ENCODE results near the gene RPL38.

RPL38 gene

DNA sequence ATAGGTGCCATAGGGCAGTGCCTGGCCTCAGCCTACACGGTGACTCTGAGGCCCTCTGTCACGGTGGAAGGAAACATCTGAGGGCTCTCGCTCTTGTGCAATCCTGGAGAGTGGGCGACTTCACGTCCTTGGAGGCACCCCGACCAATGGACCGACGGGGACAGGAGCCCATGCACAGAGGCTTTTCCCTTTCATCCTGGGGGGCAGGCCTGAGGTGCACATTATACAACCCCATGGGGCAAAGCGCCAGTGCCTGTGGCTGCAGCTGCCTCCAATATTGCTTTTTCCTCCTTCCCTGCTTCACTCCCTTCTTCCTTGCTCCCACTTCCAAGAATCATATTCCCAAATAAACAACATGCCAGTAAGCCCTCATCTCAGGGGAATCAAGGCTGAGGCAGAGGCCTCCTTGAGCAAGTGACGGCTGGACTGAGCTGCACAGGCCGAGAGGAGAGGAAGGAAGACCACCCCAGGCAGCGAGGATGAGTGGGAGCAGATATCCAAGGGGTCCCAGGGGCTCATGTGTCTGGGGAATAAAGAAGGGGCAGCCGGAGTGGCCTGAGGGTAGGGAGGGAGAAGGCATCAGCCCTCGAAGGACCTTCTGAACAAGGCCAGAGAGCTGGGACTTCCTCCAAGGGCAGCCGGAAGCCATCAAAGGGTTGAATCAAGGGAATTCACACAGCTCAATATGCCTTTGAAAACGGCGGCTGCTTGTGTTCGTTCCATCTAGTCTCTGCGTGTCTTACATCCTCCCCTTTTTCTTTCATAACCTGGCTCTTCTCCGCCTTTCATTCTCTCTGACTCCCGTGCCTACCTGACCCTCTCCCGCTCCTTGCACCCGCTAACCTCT, 42.6 kb upstream of the RPL38 start:
- Histone ChIP-seq H4K20me1 (ENCODE audit: insufficient read depth, low read length) (no peaks in the 10 kb centered on the region), H3K27ac (ENCODE audit: low read length) (no peak overlapping the region), H3K9ac (ENCODE audit: low read depth, low read length) (no peak overlapping the region), H3K4me2 (ENCODE audit: insufficient read depth, low read length) (no peak overlapping the region), H3K4me3 (ENCODE audit: low read depth in 1 of 2, low read length in 2 of 2) (no peak overlapping the region), H3K79me2 (ENCODE audit: insufficient read depth, low read length) (no peaks in the 10 kb centered on the region), H2AFZ (ENCODE audit: low read depth, low read length) (no peak overlapping the region), H3K4me1 (ENCODE audit: insufficient read depth, low read length) (no peaks in the 10 kb centered on the region), H3K9me3 (ENCODE audit: insufficient read depth, low read length, severe bottlenecking) (no peaks in the 10 kb centered on the region), H3K27me3 (ENCODE audit: insufficient read depth, low read length, poor library complexity) (peaks cover 2% of the 10 kb centered on the region), H3K36me3 (ENCODE audit: insufficient read depth, low read length) (no peaks in the 10 kb centered on the region)
- no peak for DNase-seq
- ATAC-seq (ENCODE audit: insufficient read depth, low read depth), result no peak
- TF ChIP-seq, protein P1, sequence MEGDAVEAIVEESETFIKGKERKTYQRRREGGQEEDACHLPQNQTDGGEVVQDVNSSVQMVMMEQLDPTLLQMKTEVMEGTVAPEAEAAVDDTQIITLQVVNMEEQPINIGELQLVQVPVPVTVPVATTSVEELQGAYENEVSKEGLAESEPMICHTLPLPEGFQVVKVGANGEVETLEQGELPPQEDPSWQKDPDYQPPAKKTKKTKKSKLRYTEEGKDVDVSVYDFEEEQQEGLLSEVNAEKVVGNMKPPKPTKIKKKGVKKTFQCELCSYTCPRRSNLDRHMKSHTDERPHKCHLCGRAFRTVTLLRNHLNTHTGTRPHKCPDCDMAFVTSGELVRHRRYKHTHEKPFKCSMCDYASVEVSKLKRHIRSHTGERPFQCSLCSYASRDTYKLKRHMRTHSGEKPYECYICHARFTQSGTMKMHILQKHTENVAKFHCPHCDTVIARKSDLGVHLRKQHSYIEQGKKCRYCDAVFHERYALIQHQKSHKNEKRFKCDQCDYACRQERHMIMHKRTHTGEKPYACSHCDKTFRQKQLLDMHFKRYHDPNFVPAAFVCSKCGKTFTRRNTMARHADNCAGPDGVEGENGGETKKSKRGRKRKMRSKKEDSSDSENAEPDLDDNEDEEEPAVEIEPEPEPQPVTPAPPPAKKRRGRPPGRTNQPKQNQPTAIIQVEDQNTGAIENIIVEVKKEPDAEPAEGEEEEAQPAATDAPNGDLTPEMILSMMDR (IDR thresholded peaks at IDR 0.05; ENCODE audit: borderline replicate concordance, extremely low read depth, low read length, poor library complexity, severe bottlenecking), result no peak
- TF ChIP-seq EZH2 (IDR thresholded peaks at IDR 0.05; ENCODE audit: borderline replicate concordance, low read depth, low read length, severe bottlenecking), result no peak

DNA sequence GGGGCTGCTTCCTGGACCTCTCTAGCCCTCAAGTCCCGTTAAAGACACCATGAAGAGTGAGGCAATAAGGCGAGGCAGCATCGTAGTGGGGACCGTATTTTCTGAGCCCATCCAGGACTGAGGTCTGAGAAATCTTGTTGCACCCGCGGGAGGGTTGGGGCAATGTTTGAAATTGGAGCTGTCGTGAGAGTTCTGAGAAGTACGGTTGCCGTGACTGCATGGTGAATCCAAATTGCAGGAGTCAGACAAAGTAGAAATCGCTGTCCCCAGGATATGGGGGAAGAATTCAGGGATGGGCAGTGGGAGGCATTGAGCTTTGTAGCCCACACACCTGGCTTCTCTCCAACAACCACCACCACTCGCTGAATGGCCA, 42.0 kb upstream of the RPL38 start:
- H3K4me2 ChIP-seq (ENCODE audit: insufficient read depth, low read length), result no peak overlapping the region
- ATAC-seq (ENCODE audit: insufficient read depth, low read depth) (no peak), DNase-seq (no peak)
- TF ChIP-seq, protein P1 (IDR thresholded peaks at IDR 0.05; ENCODE audit: borderline replicate concordance, extremely low read depth, low read length, poor library complexity, severe bottlenecking), result no peak
- no peak for TF ChIP-seq EZH2 (IDR thresholded peaks at IDR 0.05; ENCODE audit: borderline replicate concordance, low read depth, low read length, severe bottlenecking)
- H3K9me3 ChIP-seq (ENCODE audit: insufficient read depth, low read length, severe bottlenecking), result no peaks in the 10 kb centered on the region
- H3K4me1 ChIP-seq (ENCODE audit: insufficient read depth, low read length), result no peaks in the 10 kb centered on the region
- H3K9ac ChIP-seq (ENCODE audit: low read depth, low read length), result no peak overlapping the region
- H3K4me3 ChIP-seq (ENCODE audit: low read depth in 1 of 2, low read length in 2 of 2), result no peak overlapping the region
- H3K79me2 ChIP-seq (ENCODE audit: insufficient read depth, low read length), result no peaks in the 10 kb centered on the region
- peaks cover 8% of the 10 kb centered on the region for H3K27me3 ChIP-seq (ENCODE audit: insufficient read depth, low read length, poor library complexity)
- no peak overlapping the region for H3K27ac ChIP-seq (ENCODE audit: low read length)
- H4K20me1 ChIP-seq (ENCODE audit: insufficient read depth, low read length), result no peaks in the 10 kb centered on the region
- H3K36me3 ChIP-seq (ENCODE audit: insufficient read depth, low read length), result no peaks in the 10 kb centered on the region
- no peak overlapping the region for H2AFZ ChIP-seq (ENCODE audit: low read depth, low read length)

DNA sequence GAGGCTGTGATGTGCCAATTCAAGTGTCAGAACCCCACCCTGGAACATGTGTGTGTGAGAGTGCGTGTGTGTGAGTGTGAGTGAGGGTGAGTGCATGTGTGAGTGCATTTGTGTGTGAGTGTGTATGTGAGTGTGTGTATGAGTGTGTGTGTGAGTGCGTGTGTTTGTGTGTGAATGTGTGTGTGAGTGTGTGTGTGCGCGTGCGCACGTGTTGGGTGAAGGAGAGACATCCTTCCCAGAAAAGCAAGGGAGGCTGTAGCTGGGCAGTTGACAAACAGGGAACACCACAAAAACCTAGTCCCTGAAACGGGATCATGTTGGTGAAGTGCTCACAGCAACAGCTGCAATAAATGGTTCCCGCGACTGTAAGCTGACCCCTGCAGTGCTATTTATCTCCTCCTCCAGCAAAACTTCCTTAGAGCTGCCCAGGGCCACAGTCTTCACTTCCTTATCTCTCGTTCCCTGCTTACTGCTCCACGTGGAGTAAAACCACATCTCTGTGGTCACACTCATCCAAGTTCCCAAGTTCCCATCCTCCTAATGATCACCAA, 40.1 kb upstream of the RPL38 start:
- Histone ChIP-seq H4K20me1 (ENCODE audit: insufficient read depth, low read length) (no peaks in the 10 kb centered on the region), H3K4me3 (ENCODE audit: low read depth in 1 of 2, low read length in 2 of 2) (no peak overlapping the region), H3K27me3 (ENCODE audit: insufficient read depth, low read length, poor library complexity) (peaks cover 13% of the 10 kb centered on the region), H3K4me2 (ENCODE audit: insufficient read depth, low read length) (no peak overlapping the region), H2AFZ (ENCODE audit: low read depth, low read length) (no peak overlapping the region), H3K36me3 (ENCODE audit: insufficient read depth, low read length) (no peaks in the 10 kb centered on the region), H3K9me3 (ENCODE audit: insufficient read depth, low read length, severe bottlenecking) (no peaks in the 10 kb centered on the region), H3K4me1 (ENCODE audit: insufficient read depth, low read length) (no peaks in the 10 kb centered on the region), H3K9ac (ENCODE audit: low read depth, low read length) (no peak overlapping the region), H3K79me2 (ENCODE audit: insufficient read depth, low read length) (no peaks in the 10 kb centered on the region), H3K27ac (ENCODE audit: low read length) (no peak overlapping the region)
- TF ChIP-seq, protein P1 (IDR thresholded peaks at IDR 0.05; ENCODE audit: borderline replicate concordance, extremely low read depth, low read length, poor library complexity, severe bottlenecking), result no peak
- TF ChIP-seq EZH2 (IDR thresholded peaks at IDR 0.05; ENCODE audit: borderline replicate concordance, low read depth, low read length, severe bottlenecking), result no peak
- ATAC-seq (ENCODE audit: insufficient read depth, low read depth) (no peak), DNase-seq (no peak)
